GM21423 (cell line): Measurements from ENCODE around the gene NRG3.
"Not testable (repeated sequence)": the region's sequence is repeated elsewhere in the genome, so short reads cannot be mapped to it uniquely, and the experiment has no call there.

Experiments used
- ATAC-seq: cut with Tn5 transposase; IDR thresholded peaks from one replicate; pipeline ENCODE4 v1.9.1; 2021; ENCODE audit warnings: mild to moderate bottlenecking, moderate library complexity; ENCODE audit not compliant: unreplicated experiment

The NRG3 gene

GRCh38 chr10:82653244-82654155 lies 778.5 kb downstream of the NRG3 start:
- ATAC-seq: no peak

GRCh38 chr10:82660205-82660604 lies 785.2 kb downstream of the NRG3 start:
- no peak for ATAC-seq

GRCh38 chr10:82660986-82661385 lies 786.0 kb downstream of the NRG3 start:
- ATAC-seq: no peak

- no peak for ATAC-seq
Observed at GRCh38 chr10:82661701-82662100, 786.7 kb downstream of the NRG3 start.

- no peak for ATAC-seq
Observed at GRCh38 chr10:82668221-82668895, 793.4 kb downstream of the NRG3 start.

GRCh38 chr10:82674036-82674435 lies 799.0 kb downstream of the NRG3 start:
- no peak for ATAC-seq

GRCh38 chr10:82677932-82678331 lies 802.9 kb downstream of the NRG3 start:
- ATAC-seq: not testable (repeated sequence)

GRCh38 chr10:82678451-82678850 lies 803.5 kb downstream of the NRG3 start:
- ATAC-seq: not testable (repeated sequence)

GRCh38 chr10:82680608-82681007 lies 805.6 kb downstream of the NRG3 start:
- ATAC-seq: no peak

GRCh38 chr10:82683945-82684344 lies 809.0 kb downstream of the NRG3 start:
- no peak for ATAC-seq

GRCh38 chr10:82685087-82685486 lies 810.1 kb downstream of the NRG3 start:
- no peak for ATAC-seq

- no peak for ATAC-seq
Observed at GRCh38 chr10:82691211-82691610, 816.2 kb downstream of the NRG3 start.

- ATAC-seq: no peak
Observed at GRCh38 chr10:82692458-82692857, 817.5 kb downstream of the NRG3 start.

- ATAC-seq: no peak
Observed at GRCh38 chr10:82721831-82722230, 846.8 kb downstream of the NRG3 start.

- no peak for ATAC-seq
Observed at GRCh38 chr10:82722273-82722672, 847.3 kb downstream of the NRG3 start.

- no peak for ATAC-seq
Observed at GRCh38 chr10:82736305-82736704, 861.3 kb downstream of the NRG3 start.

- ATAC-seq: no peak
Observed at GRCh38 chr10:82737549-82737948, 862.6 kb downstream of the NRG3 start.

- ATAC-seq: no peak
Observed at GRCh38 chr10:82738592-82738991, 863.6 kb downstream of the NRG3 start.

- no peak for ATAC-seq
Observed at GRCh38 chr10:82742478-82742877, 867.5 kb downstream of the NRG3 start.

- no peak for ATAC-seq
Observed at GRCh38 chr10:82742898-82743297, 867.9 kb downstream of the NRG3 start.

GRCh38 chr10:82750538-82750937 lies 875.5 kb downstream of the NRG3 start:
- no peak for ATAC-seq

- ATAC-seq: no peak
Observed at GRCh38 chr10:82757397-82757796, 882.4 kb downstream of the NRG3 start.
